COLO668 (cell line): ENCODE data around the gene GRM7.

Experiments
- DNase-seq: peaks from one replicate; lab custom pipeline; 2025; ENCODE audit not compliant: unreplicated experiment; lab: John Stamatoyannopoulos, UW

GRM7 gene

GRCh38 chr3:7759630-7760029 lies 898.7 kb downstream of the GRM7 start:
- no peak for DNase-seq

- DNase-seq, result no peak
These were observed 899.8 kb downstream of the GRM7 start for GRCh38 chr3:7760718-7761117.

DNA sequence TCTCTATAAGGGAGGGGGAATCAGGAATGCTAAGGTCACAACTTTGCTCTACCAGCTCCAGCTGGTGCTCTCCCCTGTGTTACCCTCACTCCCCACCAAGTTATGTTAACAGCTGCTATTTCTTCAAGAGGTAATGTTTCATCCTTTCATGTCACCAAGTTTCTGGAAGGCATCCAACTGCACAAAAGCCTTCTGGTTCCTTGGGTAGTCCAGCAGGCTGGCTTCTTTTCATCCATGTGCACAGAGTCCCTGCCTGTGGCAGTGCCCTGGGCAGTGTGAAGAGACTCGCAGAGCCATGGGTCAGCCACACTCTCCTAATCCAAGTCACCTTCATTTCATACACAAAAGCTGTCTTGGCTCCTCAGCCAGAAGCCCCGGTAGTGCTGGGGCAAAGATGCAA lies 903.2 kb downstream of the GRM7 start:
- no peak for DNase-seq

DNA sequence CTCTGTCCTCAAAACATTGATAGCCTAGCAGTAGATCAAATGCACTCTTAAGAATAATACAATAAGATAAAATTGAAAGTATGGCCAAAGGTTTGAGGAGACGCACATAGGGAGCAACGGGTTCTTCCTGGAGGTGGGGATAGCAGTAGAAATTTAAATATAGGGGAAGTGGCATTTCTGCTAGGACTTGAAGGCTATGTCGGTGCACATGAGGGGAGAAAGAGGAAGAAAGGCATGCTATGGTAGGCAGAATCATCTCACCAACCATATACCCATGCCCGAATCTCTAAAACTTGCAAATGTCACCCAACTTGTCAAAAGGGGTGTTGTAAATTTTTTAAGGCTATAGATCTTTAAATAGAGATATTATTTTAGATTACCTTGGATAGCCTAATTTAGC lies 905.6 kb downstream of the GRM7 start:
- DNase-seq, result no peak

DNA sequence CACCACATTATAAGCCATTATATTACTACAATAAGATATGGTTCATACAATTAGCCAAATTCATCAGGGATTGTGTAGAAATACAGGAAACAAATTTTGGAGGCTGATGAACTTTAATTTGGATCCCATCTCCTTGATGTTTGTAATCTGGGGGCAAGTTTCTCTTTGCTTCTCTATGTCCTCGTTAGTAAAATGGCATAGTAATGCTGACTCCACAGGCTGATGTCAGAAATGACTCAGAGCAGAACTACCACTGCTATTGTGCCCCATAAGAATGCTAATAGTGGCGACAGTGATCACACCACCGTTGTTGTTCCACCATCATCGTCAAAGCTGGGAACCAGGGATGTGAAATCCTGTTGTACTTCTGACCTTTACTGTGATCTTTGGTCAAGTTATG lies 918.4 kb downstream of the GRM7 start:
- DNase-seq, result no peak

- no peak for DNase-seq
These were observed 920.5 kb downstream of the GRM7 start for GRCh38 chr3:7781395-7781794.

DNA sequence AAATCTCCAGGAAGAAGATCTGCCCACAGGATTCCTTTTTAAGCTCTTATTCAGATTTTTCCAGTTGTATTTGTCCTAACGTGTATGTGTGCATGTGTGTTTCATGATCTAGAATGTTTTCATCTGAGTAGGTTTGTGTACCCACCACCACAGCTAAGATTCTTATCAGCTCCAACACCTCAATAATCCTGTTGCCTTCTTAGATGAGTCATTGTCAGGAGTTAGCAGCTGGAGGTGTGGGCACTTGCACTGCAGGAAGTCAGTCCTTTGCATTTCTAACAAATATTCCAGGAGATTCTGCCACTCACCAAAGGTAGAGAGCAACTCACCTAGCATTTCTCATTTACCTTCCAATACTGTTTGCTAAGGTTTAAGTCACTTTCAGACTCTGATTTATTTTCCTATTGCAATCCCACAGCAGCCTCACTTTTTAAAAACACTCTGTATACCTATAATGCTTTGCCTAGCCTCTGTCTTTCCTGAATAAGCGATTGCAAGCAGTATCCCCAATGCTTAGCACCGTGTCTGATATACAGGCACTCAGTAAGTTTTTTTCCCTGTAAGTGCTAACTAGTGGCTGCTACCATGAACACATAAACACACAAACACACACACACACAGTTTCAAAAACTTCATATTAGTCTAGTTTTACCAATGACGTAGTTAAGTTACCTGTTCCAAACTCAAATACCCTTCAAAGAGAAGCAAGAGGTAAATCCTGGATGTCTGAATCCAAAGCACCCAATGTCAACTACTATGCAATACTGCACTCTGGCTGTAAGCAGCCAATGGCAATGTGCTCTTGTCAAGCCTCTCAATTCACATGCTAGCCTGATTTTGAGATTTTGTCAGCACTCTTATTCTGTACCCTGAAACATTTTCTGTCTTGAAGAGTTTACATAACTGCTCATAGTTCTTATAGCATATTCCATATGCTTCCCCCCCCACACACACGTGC lies 927.2 kb downstream of the GRM7 start:
- no peak for DNase-seq

- DNase-seq, result no peak
These were observed 928.0 kb downstream of the GRM7 start for GRCh38 chr3:7788881-7789280.

DNA sequence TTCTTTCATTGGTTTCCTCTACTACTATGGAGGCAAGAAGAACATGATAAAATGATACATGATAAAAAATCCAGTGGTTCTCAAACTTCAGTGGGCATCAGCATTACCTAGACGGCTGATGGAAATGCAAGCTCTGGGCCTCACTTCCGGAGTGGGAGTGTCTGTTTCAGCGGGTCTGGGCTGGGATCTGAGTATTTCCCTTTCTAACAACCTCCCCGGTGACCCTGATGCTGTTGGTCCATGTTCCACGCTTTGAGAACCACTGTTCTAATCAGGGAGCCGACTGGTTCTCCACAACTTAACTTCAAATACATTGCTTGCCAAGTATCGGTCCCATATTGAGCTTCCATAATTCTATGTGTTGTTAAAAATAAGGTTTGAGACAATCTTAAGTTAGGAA lies 928.4 kb downstream of the GRM7 start:
- DNase-seq, result no peak

DNA sequence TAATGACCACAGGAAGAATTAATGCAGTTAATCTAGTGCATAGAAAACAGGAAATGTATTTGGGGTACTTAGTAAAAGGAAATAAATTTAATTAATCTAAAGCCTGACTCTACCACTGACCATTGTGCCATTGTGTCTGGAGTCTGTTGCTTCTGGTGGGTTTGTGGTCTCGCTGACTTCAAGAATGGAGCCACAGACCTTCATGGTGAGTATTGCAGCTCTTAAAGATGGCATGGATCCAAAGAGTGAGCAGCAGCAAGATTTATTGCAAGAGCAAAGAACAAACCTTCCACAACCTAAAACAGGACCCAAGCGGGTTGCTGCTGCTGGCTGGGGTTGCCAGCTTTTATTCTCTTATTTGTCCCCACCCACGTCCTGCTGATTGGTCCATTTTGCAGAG lies 929.2 kb downstream of the GRM7 start:
- DNase-seq, result no peak
